Measurements from ENCODE around the gene ZNF791.

DNA sequence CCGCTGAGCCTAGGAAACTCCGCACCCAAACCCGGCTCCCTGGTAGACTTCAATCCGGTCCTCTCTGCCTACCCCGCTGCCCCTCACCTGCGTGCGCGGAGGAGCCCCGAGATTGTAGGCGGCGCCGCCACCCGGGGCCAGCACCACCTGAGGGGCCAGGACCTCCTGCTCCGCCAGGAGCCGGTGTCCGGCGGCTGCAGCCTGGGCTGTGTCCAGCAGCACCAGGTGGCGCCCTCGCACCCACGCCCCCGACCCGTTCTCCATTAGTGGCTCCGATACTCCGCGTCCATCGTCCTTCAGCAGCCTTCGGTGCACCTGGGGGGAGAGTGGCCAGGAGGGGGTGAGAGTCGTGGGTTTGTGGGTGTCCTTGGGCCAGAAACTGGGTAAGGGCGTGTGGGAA lies 37.4 kb downstream of the ZNF791 start:
- TF ChIP-seq, protein P1, sequence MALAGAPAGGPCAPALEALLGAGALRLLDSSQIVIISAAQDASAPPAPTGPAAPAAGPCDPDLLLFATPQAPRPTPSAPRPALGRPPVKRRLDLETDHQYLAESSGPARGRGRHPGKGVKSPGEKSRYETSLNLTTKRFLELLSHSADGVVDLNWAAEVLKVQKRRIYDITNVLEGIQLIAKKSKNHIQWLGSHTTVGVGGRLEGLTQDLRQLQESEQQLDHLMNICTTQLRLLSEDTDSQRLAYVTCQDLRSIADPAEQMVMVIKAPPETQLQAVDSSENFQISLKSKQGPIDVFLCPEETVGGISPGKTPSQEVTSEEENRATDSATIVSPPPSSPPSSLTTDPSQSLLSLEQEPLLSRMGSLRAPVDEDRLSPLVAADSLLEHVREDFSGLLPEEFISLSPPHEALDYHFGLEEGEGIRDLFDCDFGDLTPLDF (CRISPR knock-in tag; IDR thresholded peaks at IDR 0.05) = no peak
- TF ChIP-seq, protein P2, sequence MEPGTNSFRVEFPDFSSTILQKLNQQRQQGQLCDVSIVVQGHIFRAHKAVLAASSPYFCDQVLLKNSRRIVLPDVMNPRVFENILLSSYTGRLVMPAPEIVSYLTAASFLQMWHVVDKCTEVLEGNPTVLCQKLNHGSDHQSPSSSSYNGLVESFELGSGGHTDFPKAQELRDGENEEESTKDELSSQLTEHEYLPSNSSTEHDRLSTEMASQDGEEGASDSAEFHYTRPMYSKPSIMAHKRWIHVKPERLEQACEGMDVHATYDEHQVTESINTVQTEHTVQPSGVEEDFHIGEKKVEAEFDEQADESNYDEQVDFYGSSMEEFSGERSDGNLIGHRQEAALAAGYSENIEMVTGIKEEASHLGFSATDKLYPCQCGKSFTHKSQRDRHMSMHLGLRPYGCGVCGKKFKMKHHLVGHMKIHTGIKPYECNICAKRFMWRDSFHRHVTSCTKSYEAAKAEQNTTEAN (CRISPR knock-in tag; IDR thresholded peaks at IDR 0.05) = no peak
- TF ChIP-seq, protein P3, sequence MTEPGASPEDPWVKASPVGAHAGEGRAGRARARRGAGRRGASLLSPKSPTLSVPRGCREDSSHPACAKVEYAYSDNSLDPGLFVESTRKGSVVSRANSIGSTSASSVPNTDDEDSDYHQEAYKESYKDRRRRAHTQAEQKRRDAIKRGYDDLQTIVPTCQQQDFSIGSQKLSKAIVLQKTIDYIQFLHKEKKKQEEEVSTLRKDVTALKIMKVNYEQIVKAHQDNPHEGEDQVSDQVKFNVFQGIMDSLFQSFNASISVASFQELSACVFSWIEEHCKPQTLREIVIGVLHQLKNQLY (CRISPR knock-in tag; IDR thresholded peaks at IDR 0.05) = no peak
- TF ChIP-seq, protein P4, sequence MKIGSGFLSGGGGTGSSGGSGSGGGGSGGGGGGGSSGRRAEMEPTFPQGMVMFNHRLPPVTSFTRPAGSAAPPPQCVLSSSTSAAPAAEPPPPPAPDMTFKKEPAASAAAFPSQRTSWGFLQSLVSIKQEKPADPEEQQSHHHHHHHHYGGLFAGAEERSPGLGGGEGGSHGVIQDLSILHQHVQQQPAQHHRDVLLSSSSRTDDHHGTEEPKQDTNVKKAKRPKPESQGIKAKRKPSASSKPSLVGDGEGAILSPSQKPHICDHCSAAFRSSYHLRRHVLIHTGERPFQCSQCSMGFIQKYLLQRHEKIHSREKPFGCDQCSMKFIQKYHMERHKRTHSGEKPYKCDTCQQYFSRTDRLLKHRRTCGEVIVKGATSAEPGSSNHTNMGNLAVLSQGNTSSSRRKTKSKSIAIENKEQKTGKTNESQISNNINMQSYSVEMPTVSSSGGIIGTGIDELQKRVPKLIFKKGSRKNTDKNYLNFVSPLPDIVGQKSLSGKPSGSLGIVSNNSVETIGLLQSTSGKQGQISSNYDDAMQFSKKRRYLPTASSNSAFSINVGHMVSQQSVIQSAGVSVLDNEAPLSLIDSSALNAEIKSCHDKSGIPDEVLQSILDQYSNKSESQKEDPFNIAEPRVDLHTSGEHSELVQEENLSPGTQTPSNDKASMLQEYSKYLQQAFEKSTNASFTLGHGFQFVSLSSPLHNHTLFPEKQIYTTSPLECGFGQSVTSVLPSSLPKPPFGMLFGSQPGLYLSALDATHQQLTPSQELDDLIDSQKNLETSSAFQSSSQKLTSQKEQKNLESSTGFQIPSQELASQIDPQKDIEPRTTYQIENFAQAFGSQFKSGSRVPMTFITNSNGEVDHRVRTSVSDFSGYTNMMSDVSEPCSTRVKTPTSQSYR (CRISPR knock-in tag; IDR thresholded peaks at IDR 0.05) = no peak
- TF ChIP-seq, protein P5, sequence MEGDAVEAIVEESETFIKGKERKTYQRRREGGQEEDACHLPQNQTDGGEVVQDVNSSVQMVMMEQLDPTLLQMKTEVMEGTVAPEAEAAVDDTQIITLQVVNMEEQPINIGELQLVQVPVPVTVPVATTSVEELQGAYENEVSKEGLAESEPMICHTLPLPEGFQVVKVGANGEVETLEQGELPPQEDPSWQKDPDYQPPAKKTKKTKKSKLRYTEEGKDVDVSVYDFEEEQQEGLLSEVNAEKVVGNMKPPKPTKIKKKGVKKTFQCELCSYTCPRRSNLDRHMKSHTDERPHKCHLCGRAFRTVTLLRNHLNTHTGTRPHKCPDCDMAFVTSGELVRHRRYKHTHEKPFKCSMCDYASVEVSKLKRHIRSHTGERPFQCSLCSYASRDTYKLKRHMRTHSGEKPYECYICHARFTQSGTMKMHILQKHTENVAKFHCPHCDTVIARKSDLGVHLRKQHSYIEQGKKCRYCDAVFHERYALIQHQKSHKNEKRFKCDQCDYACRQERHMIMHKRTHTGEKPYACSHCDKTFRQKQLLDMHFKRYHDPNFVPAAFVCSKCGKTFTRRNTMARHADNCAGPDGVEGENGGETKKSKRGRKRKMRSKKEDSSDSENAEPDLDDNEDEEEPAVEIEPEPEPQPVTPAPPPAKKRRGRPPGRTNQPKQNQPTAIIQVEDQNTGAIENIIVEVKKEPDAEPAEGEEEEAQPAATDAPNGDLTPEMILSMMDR (IDR thresholded peaks at IDR 0.05) = no peak
- TF ChIP-seq SP1 (CRISPR knock-in tag; conservative IDR thresholded peaks at IDR 0.05) (0 out of 2 replicates have a peak, but pooled peaks have one; percentile 22), NR2C2 (CRISPR knock-in tag; IDR thresholded peaks at IDR 0.05) (no peak), IRF2 (CRISPR knock-in tag; IDR thresholded peaks at IDR 0.05; ENCODE audit: borderline replicate concordance, low read depth) (no peak), ELF4 (CRISPR knock-in tag; IDR thresholded peaks at IDR 0.05; ENCODE audit: low read depth) (no peak)
- TF ChIP-seq, protein P6, sequence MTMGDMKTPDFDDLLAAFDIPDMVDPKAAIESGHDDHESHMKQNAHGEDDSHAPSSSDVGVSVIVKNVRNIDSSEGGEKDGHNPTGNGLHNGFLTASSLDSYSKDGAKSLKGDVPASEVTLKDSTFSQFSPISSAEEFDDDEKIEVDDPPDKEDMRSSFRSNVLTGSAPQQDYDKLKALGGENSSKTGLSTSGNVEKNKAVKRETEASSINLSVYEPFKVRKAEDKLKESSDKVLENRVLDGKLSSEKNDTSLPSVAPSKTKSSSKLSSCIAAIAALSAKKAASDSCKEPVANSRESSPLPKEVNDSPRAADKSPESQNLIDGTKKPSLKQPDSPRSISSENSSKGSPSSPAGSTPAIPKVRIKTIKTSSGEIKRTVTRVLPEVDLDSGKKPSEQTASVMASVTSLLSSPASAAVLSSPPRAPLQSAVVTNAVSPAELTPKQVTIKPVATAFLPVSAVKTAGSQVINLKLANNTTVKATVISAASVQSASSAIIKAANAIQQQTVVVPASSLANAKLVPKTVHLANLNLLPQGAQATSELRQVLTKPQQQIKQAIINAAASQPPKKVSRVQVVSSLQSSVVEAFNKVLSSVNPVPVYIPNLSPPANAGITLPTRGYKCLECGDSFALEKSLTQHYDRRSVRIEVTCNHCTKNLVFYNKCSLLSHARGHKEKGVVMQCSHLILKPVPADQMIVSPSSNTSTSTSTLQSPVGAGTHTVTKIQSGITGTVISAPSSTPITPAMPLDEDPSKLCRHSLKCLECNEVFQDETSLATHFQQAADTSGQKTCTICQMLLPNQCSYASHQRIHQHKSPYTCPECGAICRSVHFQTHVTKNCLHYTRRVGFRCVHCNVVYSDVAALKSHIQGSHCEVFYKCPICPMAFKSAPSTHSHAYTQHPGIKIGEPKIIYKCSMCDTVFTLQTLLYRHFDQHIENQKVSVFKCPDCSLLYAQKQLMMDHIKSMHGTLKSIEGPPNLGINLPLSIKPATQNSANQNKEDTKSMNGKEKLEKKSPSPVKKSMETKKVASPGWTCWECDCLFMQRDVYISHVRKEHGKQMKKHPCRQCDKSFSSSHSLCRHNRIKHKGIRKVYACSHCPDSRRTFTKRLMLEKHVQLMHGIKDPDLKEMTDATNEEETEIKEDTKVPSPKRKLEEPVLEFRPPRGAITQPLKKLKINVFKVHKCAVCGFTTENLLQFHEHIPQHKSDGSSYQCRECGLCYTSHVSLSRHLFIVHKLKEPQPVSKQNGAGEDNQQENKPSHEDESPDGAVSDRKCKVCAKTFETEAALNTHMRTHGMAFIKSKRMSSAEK (CRISPR knock-in tag; IDR thresholded peaks at IDR 0.05; ENCODE audit: borderline replicate concordance) = no peak
- TF ChIP-seq, protein P7, sequence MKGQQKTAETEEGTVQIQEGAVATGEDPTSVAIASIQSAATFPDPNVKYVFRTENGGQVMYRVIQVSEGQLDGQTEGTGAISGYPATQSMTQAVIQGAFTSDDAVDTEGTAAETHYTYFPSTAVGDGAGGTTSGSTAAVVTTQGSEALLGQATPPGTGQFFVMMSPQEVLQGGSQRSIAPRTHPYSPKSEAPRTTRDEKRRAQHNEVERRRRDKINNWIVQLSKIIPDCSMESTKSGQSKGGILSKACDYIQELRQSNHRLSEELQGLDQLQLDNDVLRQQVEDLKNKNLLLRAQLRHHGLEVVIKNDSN (CRISPR knock-in tag; IDR thresholded peaks at IDR 0.05) = no peak
- TF ChIP-seq, protein P8, sequence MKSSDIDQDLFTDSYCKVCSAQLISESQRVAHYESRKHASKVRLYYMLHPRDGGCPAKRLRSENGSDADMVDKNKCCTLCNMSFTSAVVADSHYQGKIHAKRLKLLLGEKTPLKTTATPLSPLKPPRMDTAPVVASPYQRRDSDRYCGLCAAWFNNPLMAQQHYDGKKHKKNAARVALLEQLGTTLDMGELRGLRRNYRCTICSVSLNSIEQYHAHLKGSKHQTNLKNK (CRISPR knock-in tag; IDR thresholded peaks at IDR 0.05) = no peak
- TF ChIP-seq, protein P9, sequence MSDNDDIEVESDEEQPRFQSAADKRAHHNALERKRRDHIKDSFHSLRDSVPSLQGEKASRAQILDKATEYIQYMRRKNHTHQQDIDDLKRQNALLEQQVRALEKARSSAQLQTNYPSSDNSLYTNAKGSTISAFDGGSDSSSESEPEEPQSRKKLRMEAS (CRISPR knock-in tag; IDR thresholded peaks at IDR 0.05) = no peak

Measured in WTC11 (cell line).